ENCODE results near the gene PTPRM.
A peak's percentile ranks its signal among the peaks of the same experiment; 100 is the strongest.

PTPRM gene

GRCh38 chr18:7630731-7631442, 63.8 kb downstream of the PTPRM start:
- DNase-seq: no peak

DNA sequence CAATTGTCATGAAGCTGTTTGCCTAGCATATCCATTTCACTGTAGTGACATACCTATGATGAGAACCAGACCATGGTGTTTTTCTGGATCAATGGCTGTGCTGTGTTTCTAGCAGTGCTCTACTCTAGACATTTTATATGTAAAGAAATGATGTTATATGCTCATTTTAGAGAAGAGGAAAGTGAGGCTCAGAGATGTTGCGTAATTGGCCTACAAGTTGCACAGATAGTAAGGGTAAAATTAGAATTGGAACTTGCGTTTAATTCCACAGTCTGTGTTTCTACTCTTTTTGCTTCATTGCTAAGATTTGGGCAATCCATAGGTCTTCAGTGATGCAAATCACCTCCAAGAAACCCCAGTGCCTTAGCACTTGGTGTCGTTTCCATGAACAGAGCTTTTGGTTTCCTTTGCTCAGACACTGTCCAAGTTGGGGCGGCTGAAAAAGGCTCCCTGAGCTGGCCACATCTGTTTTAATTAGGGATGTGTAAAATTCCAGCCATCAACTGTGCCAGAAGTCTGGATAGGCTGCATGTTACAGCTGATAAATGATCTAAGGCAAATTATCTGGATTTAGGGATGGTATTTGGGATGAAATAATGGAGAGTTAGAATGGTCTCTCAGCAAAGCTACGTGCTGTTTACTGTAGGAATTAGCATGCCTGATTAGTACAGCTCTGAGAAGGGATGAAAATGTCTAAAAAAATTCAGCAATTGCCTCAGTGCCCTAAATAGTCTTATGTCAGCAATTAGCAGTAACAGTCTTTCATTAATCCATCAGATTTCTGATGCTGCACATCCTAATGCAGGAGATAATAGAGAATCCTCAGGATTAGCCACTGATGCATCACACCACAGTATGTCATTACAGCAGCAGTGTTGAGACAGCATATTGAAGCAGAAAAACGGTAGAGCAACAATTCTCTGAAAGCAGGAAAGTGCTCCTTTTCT, 65.3 kb downstream of the PTPRM start:
- no peak for DNase-seq

DNA sequence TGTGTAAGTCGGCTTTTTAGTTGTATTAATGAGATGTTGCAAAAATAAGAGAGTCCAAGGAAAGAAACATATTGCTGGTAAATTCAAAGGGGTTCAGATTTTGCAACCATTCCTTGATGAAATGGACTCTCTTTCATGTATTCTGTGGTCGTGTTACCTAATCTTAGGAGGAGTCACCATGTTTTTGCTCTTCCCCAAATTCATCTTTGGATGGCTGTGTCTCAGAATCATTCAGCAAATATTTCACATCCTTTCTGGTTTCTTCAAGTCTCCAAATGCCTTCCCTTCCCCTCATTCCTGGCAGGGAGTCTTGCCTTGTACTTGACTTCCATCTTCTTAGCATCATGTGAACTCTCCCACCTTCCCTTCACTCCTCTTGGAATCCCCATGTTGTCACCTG, 66.1 kb downstream of the PTPRM start:
- no peak for DNase-seq

DNA sequence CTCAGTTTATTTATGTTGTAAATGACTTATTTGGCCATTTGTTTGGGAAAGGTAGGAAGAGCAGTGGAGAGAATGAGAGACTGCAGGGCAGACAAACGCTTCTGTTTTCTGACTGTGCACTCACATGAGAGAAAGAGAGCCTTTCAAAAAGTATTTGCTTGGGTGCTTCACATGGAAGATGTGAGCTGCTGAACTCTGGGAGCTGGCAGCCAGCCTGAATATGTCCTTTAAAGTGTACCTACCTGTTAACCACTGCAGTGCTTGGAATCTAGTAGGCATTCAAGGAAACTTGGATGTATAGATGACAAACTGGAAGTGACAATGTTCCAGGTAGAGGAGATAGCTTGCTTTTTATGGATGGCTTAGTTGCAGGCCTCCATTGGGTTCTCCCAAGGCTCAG, 68.8 kb downstream of the PTPRM start:
- DNase-seq: no peak

- no peak for DNase-seq
These were observed 70.2 kb downstream of the PTPRM start for GRCh38 chr18:7637269-7637668.

GRCh38 chr18:7638321-7638720, 71.2 kb downstream of the PTPRM start:
- no peak for DNase-seq

GRCh38 chr18:7641813-7642212, 74.7 kb downstream of the PTPRM start:
- DNase-seq: no peak

DNA sequence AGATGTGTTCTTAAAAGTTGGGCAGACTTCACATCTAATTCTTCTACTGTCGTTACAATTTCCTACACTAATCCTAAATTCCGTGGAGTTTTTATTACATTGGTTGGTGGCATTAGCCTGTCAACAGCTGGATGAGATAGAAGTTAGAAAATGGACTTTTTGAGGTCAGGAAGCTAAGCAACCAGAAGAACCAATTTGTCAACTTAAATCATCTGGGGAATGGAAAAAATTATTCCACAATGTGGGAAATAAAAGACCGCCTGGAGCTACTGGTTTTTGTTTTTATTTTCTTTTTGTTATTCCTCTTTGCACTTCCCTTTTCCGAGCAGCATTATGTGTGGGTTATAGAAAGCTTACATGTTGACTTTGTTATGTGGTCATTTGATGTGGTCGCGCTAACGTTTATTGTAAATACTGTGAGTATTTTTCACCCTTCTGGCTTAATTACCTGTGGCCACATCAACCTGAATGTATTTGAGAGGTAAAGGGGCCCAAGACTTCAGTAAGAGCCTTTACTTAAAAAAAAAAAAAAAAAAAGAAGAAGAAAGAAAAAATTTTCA, 75.3 kb downstream of the PTPRM start:
- DNase-seq: no peak

DNA sequence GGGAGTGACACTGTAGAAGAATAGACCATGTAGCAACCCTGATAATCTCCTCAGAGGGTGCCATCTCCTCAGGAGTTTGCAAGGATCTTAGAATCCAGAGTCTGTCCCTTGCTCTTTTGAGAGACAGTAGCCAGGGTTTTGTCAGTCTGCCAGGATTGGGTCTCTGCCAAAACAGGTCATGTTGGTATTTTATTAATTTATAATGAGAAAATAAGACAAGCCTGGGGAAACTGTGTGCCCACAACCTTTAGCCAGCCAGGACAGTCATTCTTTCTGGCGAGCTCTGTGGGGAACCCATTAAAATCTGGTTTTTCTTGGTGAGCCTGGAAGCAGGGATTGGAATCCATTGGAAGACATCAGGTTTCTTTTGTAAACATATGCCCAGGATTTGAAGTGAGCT, 78.6 kb downstream of the PTPRM start:
- no peak for DNase-seq

DNA sequence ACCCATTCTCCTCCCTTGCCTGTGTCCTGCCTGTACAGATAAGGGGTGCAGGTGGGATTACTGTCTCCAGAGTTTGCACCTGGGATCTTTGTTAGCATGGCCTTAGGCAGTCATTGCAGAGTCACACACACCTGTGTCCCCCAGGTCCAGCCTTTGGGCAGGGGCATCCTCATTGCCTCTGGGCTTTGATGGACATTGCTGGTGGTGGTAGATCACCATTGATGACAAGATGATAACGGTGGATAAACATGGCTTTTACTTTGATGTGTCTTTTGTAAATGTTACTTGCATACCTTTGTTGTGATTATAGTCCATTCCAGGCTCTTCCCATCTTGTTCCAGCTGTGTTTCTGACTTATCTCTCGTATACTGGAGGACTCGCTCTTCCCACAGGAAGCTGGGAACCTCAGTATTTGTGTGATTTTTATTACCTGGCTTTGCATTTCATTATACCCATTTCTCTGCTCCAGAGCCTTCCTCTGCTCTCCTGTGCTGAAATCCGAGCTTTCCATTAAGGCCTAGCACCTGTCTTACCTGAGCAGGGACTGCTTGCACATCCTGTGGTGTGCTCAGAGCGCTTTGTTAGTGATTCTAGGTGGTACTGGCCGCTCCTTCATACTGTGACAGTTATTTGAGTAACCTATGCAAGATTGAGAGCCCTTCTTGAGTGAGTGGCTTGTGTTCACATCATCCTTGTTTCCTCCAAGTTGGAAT, 79.2 kb downstream of the PTPRM start:
- DNase-seq: no peak

- DNase-seq: no peak
These were observed 80.4 kb downstream of the PTPRM start for GRCh38 chr18:7647500-7647899.

GRCh38 chr18:7657050-7657449, 89.9 kb downstream of the PTPRM start:
- no peak for DNase-seq

DNA sequence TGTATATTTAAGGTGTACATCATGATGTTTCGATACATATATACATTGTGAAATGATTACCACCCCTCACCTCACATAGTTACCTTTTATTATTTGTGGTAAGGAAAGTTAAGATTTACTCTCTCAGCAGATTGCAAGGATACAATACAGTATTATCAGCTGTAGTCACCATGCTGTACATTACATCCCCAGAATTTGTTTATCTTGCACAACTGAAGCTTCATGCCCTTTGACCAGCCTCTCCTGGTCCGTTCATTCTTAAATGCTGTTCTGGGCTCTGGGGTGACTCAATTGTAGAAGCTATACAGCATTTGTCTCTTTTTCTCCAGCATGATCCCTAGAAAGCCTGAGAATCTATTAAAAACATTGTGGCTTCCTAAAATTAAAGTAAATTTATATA, 90.8 kb downstream of the PTPRM start:
- DNase-seq: no peak

GRCh38 chr18:7658701-7659100, 91.6 kb downstream of the PTPRM start:
- DNase-seq: no peak

- no peak for DNase-seq
These were observed 94.1 kb downstream of the PTPRM start for GRCh38 chr18:7661207-7661606.

DNA sequence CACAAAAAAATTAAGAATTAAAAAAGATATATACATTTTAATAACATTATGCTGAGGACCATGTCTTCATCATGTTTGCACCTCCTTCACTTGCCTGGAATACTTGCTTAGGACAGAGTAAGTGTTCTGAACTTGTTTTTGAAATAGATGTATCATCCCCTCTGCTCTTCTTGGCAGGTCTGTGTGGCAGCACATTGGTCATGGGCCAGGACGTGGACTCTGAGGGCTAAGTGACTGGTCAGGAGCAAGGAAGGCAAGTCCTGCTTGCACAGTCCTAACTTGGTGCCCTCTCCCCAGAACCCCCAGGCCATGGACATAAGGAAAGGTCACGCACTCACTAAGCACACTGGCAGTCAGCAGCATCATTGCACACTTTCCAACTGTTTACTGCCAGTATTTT, 95.8 kb downstream of the PTPRM start:
- DNase-seq: no peak

DNA sequence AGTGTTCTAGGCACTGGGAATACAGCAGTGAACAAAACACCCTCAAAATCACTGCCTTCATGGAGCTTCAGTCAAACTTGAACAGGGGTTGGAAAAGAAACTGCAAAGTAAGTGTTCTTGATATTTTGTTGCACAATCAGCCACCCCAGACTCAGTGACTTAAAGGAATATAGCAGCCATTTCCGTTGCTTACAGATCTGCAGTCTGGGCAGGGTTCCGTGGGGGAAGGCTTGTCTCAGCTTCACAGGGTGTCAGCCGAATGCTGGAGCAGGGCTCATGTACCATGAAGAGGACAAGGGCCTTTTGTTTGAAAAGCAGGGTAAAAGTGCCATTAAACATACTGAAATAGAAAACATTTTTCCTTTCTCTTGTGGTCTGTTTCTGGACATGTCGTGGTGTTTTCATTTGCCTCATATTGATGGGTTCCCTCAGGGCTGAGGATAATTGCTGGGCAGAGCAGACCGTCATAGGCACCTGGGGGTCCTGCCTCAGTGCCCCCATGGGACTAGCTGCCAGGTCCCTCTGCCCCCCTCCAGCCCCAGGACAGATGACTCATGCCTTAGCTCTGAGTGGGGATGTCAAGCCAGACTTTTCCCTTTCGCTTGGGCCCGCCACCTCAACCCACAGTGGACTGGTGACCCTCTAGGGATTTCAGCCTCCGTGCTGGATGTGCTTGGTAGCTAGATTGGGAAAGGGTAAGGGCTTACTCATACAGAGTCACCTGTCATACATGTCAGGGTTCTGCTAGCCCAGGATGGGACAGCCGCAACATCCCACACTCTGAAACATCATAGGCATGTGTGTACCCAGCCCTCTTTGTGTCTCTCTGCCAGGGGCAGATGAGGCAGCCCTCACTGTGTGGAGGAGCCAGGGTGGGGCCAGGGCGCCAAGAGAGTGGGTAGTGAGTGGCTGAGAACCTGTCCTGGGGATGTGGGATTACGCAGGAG, 96.5 kb downstream of the PTPRM start:
- no peak for DNase-seq

DNA sequence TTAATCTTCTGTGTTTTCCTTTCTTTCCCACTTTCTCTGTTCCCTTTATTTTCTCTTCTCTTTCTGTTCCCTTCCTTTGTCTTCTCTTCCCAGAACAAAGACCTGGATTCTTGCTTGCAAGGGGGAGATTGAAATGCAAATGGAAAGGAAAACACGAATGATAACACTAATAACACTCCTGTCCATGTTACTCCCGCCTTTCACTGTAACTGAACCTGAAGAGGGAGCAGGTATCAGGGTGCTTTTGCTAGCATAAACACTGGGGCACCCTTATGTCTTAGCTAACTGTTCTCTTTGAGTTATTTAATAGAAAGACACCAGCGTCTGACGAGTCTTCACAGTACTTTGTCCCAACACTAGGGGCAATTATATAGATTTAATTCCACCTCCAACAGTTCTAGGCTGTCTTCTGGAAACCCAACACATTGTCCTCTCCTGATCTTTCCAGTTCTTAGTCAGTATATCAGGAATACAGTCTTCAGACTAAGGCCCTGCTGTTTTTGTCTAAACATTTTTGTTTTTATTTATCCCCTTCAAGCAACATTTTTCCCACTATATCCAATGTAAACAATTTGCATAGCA, 99.2 kb downstream of the PTPRM start:
- peak in 1 of 2 experiments; percentile 20 for DNase-seq

- DNase-seq: no peak
These were observed 101.3 kb downstream of the PTPRM start for GRCh38 chr18:7668392-7668791.

GRCh38 chr18:7669361-7669760, 102.2 kb downstream of the PTPRM start:
- DNase-seq: no peak

DNA sequence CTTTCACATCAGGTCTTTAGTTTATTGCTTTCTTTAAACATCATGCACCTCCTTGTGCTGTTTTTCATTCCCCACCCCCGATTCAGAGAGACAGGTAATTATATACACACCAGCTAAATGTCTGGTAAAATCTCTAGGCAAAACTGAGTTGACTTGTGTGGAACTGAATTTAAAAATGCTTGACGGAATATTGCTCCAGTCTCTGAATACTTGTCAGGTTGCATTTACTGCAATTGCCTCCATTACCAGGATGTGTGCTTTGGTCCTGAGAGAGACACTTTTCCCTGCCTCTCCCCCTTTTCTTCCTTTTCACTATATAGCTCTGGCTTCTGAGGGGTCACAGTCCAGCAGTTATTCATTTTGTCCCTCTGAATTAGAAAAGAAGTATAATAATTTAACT, 104.0 kb downstream of the PTPRM start:
- no peak for DNase-seq
